Heart left ventricle (tissue), 13 donors: ENCODE results near the gene OPHN1.

ENCODE experiments used
- CTCF ChIP-seq, 12 donors: fragments of 200-600 bp; sonication (generic) in 4 of 12; IDR thresholded peaks; one replicate each; pipeline versions ENCODE4 v1.5.0 to v1.8.0; 2018 to 2022; ENCODE audit warnings: antibody characterized with exemption in 12 of 12, mild to moderate bottlenecking in 5 of 12
- POLR2A ChIP-seq, 2 donors: fragments of 450-650 bp; IDR thresholded peaks; one replicate each; pipeline ENCODE4 v1.6.1; 2017; ENCODE audit warnings: antibody characterized with exemption in 2 of 2, mild to moderate bottlenecking in 2 of 2, moderate library complexity in 2 of 2
- donor health status: ischemic (EF 13 %, LVEDD 7.1; RV severe dilation, severe dysfunction).
- donor health status: DM: no; HTN: yes; CAD: no.
- donor health status: DM: no; HTN: no; CAD: no.
- donor health status: ischemic (EF 25% LVEDD 6.9; RV normal size, moderate dysfunction).
- donor health status: ischemic (EF 25% LVEDD 5.7; RV mildly dilated, moderate dysfunction).
- donor health status: ischemic (EF 35%, LVEDD 5.7; RV mildly dilated, moderate dysfunction).
- donor health status: nonischemic (EF 11% LVEDD 7.7; RV severe dilation, severe dysfunction).
- donor health status: DM: yes; HTN: yes; CAD: no.
- donor health status: PGD.
- donor health status: ischemic (EF 29% LVEDD 5.4; RV normal size, mild dysfunction).
- donor health status: nonischemic (EF 23%, LVEDD 6.1; RV moderate dilation, normal function).

- no peak for TF ChIP-seq POLR2A (IDR thresholded peaks at IDR 0.05)
- no peak for TF ChIP-seq CTCF (IDR thresholded peaks at IDR 0.05)
Measured at GRCh38 chrX:68199062-68199848, 234.0 kb downstream of the OPHN1 start.
